B cell (primary cell): ENCODE results near the gene NGLY1. TPM values are rescaled to one million over a fixed set of nuclear protein-coding genes. Genes with fewer than 3 reads are reported as not detected.

Source experiments
- ATAC-seq: fragments of 200-7000 bp; cut with Tn5 transposase; one replicate; pipeline ENCODE4 v1.10.0; 2021; ENCODE audit warnings: low read depth, mild to moderate bottlenecking, moderate number of reproducible peaks, moderate library complexity
- CTCF ChIA-PET: fragments of 350-600 bp; sonication (Branson Sonifier 250); formaldehyde crosslinking; loops from one replicate; lab custom pipeline; 2021; ENCODE audit warnings: antibody characterized with exemption, inconsistent platforms; lab: Charles Lee
- POLR2A ChIA-PET: fragments of 350-600 bp; sonication (Branson Sonifier 250); formaldehyde crosslinking; loops from one replicate; lab custom pipeline; 2021; ENCODE audit warnings: antibody characterized with exemption; lab: Charles Lee
- DNase-seq: peaks from one replicate; pipeline ENCODE4 v3.0.0; 2013
- H2AFZ ChIP-seq: 2 replicates; pipeline ENCODE4 v1.6.1; 2012; ENCODE audit warnings: mild to moderate bottlenecking, low read depth, low read length; ENCODE audit not compliant: insufficient read depth, poor library complexity, severe bottlenecking
- H3K27ac ChIP-seq, 2 donors: 1 replicate in 1 of 2; 2 replicates in 1 of 2; pipeline ENCODE4 v1.5.1; 2012 to 2013; ENCODE audit warnings: low read length in 2 of 2, mild to moderate bottlenecking in 2 of 2, moderate library complexity in 1 of 2
- H3K27me3 ChIP-seq, 4 experiments: fragments of 200-600 bp in 1 of 4; sonication (generic) in 1 of 4; replicated peaks in 1 of 4; 1 replicate in 2 of 4; 2 replicates in 2 of 4; pipeline versions ENCODE4 v1.6.1 to v1.7.0; 2013 to 2016; ENCODE audit warnings: low read length in 3 of 4, mild to moderate bottlenecking in 2 of 4, mixed read lengths in 1 of 4, moderate library complexity in 1 of 4; ENCODE audit not compliant: insufficient read depth in 4 of 4, control insufficient read depth in 3 of 4; ENCODE audit errors: control extremely low read depth in 1 of 4
- H3K36me3 ChIP-seq, 2 experiments: replicated peaks in 1 of 2; 1 replicate in 1 of 2; 2 replicates in 1 of 2; pipeline versions ENCODE4 v1.6.1 to v1.7.1; 2013; ENCODE audit warnings: low read length in 1 of 2; ENCODE audit not compliant: insufficient read depth in 2 of 2, control insufficient read depth in 1 of 2; ENCODE audit errors: control extremely low read depth in 1 of 2, extremely low read depth in 1 of 2
- H3K4me1 ChIP-seq, 2 donors: fragments of 200-600 bp in 1 of 2; sonication (generic) in 1 of 2; 1 replicate in 1 of 2; 2 replicates in 1 of 2; pipeline versions ENCODE4 v1.5.1 to v1.6.1; 2013 to 2017; ENCODE audit warnings: low read length in 2 of 2; ENCODE audit not compliant: control insufficient read depth in 2 of 2, insufficient read depth in 2 of 2
- H3K4me2 ChIP-seq: replicated peaks from 2 replicates; pipeline ENCODE3; 2012; ENCODE audit warnings: mild to moderate bottlenecking, low read depth, low read length; ENCODE audit not compliant: poor library complexity, severe bottlenecking
- H3K4me3 ChIP-seq, 5 experiments: fragments of 200-600 bp in 1 of 5; sonication (generic) in 1 of 5; 1 replicate in 3 of 5; 2 replicates in 2 of 5; pipeline versions ENCODE4 v1.5.1 to v1.7.0; 2011 to 2016; ENCODE audit warnings: low read length in 4 of 5, mild to moderate bottlenecking in 4 of 5, low read depth in 2 of 5, control low read depth in 1 of 5, moderate library complexity in 1 of 5; ENCODE audit not compliant: insufficient read depth in 1 of 5; ENCODE audit errors: control extremely low read depth in 1 of 5, extremely low read depth in 1 of 5
- H3K79me2 ChIP-seq: fragments of 200-600 bp; sonication (generic); one replicate; pipeline ENCODE4 v1.6.0; 2016; ENCODE audit warnings: low read length; ENCODE audit not compliant: control insufficient read depth, insufficient read depth
- H3K9ac ChIP-seq: fragments of 200-600 bp; sonication (generic); 2 replicates; pipeline ENCODE4 v1.6.1; 2017; ENCODE audit warnings: mild to moderate bottlenecking, low read length, moderate library complexity
- H3K9me3 ChIP-seq, 3 donors: one replicate each; pipeline versions ENCODE4 v1.6.1 to v1.7.1; 2013; ENCODE audit warnings: low read length in 2 of 3; ENCODE audit not compliant: control insufficient read depth in 2 of 3, insufficient read depth in 1 of 3; ENCODE audit errors: control extremely low read depth in 1 of 3
- H4K20me1 ChIP-seq: 2 replicates; pipeline ENCODE4 v1.6.0; 2012; ENCODE audit warnings: mild to moderate bottlenecking, low read length; ENCODE audit not compliant: insufficient read depth, control insufficient read depth, poor library complexity, severe bottlenecking
- H3K27ac Mint-ChIP-seq: one replicate; pipeline ENCODE4 v1.8.0; 2021; ENCODE audit warnings: mixed read lengths
- H3K27me3 Mint-ChIP-seq: one replicate; pipeline ENCODE4 v1.8.0; 2021; ENCODE audit warnings: mixed read lengths
- H3K4me1 Mint-ChIP-seq: one replicate; pipeline ENCODE4 v1.8.0; 2021; ENCODE audit warnings: mixed read lengths
- H3K4me3 Mint-ChIP-seq: one replicate; pipeline ENCODE4 v1.8.0; 2021; ENCODE audit warnings: mixed read lengths
- H3K9me3 Mint-ChIP-seq: one replicate; pipeline ENCODE4 v1.8.0; 2022; ENCODE audit warnings: mixed read lengths; ENCODE audit not compliant: insufficient read depth
- EZH2 ChIP-seq: IDR thresholded peaks from 2 replicates; pipeline ENCODE4 v1.6.1; 2012; ENCODE audit warnings: borderline replicate concordance, low read depth, mild to moderate bottlenecking, moderate library complexity, low read length; ENCODE audit not compliant: insufficient read depth, poor library complexity, severe bottlenecking
- WGBS: methylation state at CpG from one replicate; pipeline ENCODE4 v1.1.5; 2013; ENCODE audit warnings: missing lambda C conversion rate; ENCODE audit not compliant: insufficient coverage; 5-methylcytosine and 5-hydroxymethylcytosine counted together
- intact Hi-C: fragments of 100-400 bp; cut with micrococcal nuclease; formaldehyde crosslinking; loops from one replicate; pipeline ENCODE4 v1.10.0; 2022
- polyA plus RNA-seq: library from polyadenylated mRNA; depleted of rRNA; stranded (reverse); fragments of >200 nt; gene quantifications from 2 replicates; pipeline ENCODE4 v1.2.3, GENCODE V29; 2012
- total RNA-seq, 2 donors: library from RNA; stranded (reverse); fragments of 120-200 nt in 1 of 2; gene quantifications; 1 replicate in 1 of 2; 2 replicates in 1 of 2; pipeline versions ENCODE4 v1.2.3 to v1.2.4, GENCODE V29; 2013 to 2022
- TF ChIP-seq, protein P1 (sequence below): fragments of 200-600 bp; IDR thresholded peaks from one replicate; pipeline ENCODE4 v1.8.0; 2022; ENCODE audit warnings: antibody characterized with exemption, mild to moderate bottlenecking

The NGLY1 gene
- total and polyA plus RNA-seq, 2 donors (not counting 1 experiment from before 2014, with no cell fraction given): 24.2 to 145 TPM

DNA sequence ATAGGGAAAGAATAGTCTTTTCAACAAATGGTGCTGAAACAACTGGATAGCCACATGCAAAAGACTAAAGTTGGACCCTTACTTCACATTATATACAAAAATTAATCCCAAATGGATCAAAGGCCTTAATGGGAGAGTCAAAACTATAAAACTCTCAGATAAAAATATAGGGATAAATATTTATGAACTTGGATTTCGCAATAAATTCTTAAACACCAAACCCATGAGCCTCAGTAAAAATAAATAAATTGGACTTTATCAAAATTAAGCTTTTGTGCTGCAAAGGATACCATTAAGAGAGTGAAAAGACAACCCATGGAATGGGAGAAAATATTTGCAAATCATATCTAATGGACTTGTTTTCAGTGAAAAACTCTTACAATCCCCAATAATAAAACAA, 99.8 kb downstream of the NGLY1 start:
- ChIA-PET CTCF (interaction anchor here (2.5 kb wide), 1 partner anchor 35 kb away, joined by 12 read pairs; no protein-coding TSS in a partner anchor), POLR2A (no interaction called here)
- no peaks in the 10 kb centered on the region for H3K9me3 ChIP-seq
- H3K36me3 ChIP-seq: no peaks in the 10 kb centered on the region
- no peaks in the 10 kb centered on the region for H3K4me1 Mint-ChIP-seq
- H3K9me3 Mint-ChIP-seq: no peaks in the 10 kb centered on the region
- no peak overlapping the region for H3K4me3 ChIP-seq
- no peak for TF ChIP-seq EZH2
- TF ChIP-seq, protein P1, sequence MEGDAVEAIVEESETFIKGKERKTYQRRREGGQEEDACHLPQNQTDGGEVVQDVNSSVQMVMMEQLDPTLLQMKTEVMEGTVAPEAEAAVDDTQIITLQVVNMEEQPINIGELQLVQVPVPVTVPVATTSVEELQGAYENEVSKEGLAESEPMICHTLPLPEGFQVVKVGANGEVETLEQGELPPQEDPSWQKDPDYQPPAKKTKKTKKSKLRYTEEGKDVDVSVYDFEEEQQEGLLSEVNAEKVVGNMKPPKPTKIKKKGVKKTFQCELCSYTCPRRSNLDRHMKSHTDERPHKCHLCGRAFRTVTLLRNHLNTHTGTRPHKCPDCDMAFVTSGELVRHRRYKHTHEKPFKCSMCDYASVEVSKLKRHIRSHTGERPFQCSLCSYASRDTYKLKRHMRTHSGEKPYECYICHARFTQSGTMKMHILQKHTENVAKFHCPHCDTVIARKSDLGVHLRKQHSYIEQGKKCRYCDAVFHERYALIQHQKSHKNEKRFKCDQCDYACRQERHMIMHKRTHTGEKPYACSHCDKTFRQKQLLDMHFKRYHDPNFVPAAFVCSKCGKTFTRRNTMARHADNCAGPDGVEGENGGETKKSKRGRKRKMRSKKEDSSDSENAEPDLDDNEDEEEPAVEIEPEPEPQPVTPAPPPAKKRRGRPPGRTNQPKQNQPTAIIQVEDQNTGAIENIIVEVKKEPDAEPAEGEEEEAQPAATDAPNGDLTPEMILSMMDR: no peak
- no peak for DNase-seq
- H4K20me1 ChIP-seq: no peaks in the 10 kb centered on the region
- H3K79me2 ChIP-seq: no peaks in the 10 kb centered on the region
- H2AFZ ChIP-seq: no peak overlapping the region
- no peak overlapping the region for H3K27ac ChIP-seq
- no peaks in the 10 kb centered on the region for H3K27me3 ChIP-seq
- H3K9ac ChIP-seq: no peak overlapping the region
- no peak overlapping the region for H3K4me3 Mint-ChIP-seq
- no peak overlapping the region for H3K4me2 ChIP-seq
- no CpG with 5 or more reads among the region's 1 CpG for WGBS
- intact Hi-C loops: no loop called here
- no peaks in the 10 kb centered on the region for H3K4me1 ChIP-seq
- no peaks in the 10 kb centered on the region for H3K27me3 Mint-ChIP-seq
- no peak for ATAC-seq
- no peak overlapping the region for H3K27ac Mint-ChIP-seq

GRCh38 chr3:25679642-25680302, 103.5 kb downstream of the NGLY1 start:
- Histone ChIP-seq H3K27me3 (no peaks in the 10 kb centered on the region), H3K4me2 (no peak overlapping the region), H3K4me3 (no peak overlapping the region), H3K9ac (no peak overlapping the region), H3K4me1 (no peaks in the 10 kb centered on the region), H3K79me2 (no peaks in the 10 kb centered on the region), H4K20me1 (no peaks in the 10 kb centered on the region), H2AFZ (no peak overlapping the region), H3K27ac (no peak overlapping the region), H3K9me3 (no peaks in the 10 kb centered on the region), H3K36me3 (no peaks in the 10 kb centered on the region)
- intact Hi-C loops: no loop called here
- Mint-ChIP-seq H3K27ac (no peak overlapping the region), H3K4me3 (no peak overlapping the region), H3K27me3 (no peaks in the 10 kb centered on the region), H3K9me3 (no peaks in the 10 kb centered on the region), H3K4me1 (no peaks in the 10 kb centered on the region)
- DNase-seq (no peak), ATAC-seq (no peak)
- POLR2A ChIA-PET: no interaction called here
- 100% methylated on average over 2 of the region's 6 CpGs for WGBS
- CTCF ChIA-PET: no interaction called here
- TF ChIP-seq, protein P1: no peak
- TF ChIP-seq EZH2: no peak
